SK-N-MC (cell line): ENCODE results near the gene CXCL8.

Experiments
- EZH2 ChIP-seq: fragments of 200-600 bp; sonication (generic); IDR thresholded peaks from one replicate; pipeline ENCODE4 v1.6.1; 2017; ENCODE audit warnings: antibody characterized with exemption
- FOXP2 ChIP-seq: optimal IDR thresholded peaks from 2 replicates; pipeline ENCODE3; 2011; ENCODE audit warnings: mild to moderate bottlenecking, moderate library complexity; ENCODE audit not compliant: insufficient read depth; ENCODE audit errors: extremely low read length, control extremely low read depth
- POLR2AphosphoS5 ChIP-seq: IDR thresholded peaks from 2 replicates; pipeline ENCODE4 v1.6.1; 2012; ENCODE audit warnings: mild to moderate bottlenecking, low read depth, low read length, borderline replicate concordance

DNA sequence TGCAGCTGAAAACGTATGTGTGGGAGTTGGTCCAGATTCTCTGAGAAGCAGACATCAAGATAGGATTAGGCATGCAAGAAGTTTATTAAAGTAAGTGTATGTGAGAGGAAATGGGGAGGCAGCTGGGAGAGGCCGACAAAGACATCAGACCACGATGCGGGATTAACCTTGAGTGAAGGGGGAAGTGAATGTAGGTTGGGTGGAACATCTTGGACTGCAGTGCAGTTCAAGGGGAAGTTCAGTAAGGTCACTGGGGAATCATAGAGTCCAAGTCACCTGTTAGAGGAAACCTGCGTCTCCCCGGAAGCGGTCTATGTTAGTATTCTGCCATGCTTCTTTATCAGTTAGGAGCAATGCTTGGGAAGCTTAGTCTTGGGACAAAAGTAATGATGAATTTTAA, 22.0 kb downstream of the CXCL8 start:
- TF ChIP-seq POLR2AphosphoS5 (no peak), EZH2 (no peak), FOXP2 (no peak)
